GM10266 (cell line): ENCODE results near the gene ZNF512B.

Experiments used
- DNase-seq: peaks from one replicate; pipeline ENCODE4 v3.0.0; 2012; ENCODE audit errors: extremely low spot score
- TF ChIP-seq, protein P1 (sequence below): IDR thresholded peaks from 2 replicates; pipeline ENCODE4 v1.5.1; 2012; ENCODE audit warnings: mild to moderate bottlenecking, low read depth; ENCODE audit not compliant: control insufficient read depth, insufficient read depth; ENCODE audit errors: missing control alignments

The ZNF512B gene

DNA sequence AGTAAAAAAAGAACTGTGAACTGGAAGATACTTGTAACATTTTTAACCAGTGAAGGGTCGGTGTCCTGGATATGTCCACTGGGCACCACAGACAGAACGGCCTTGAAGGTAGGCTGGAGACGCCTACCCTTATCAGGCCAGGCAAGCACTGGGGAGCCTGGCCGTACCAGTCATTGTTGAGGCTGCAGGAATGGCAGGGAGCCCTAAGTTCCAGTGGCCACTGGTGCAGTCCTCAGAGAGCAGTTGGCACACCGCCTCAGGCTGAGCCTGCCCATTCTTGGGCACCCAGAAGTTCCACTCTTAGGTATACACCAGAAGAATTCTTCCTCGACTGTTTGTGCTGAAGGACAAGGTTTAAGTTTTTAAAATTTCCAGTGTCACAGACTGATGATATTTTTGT is 54.3 kb downstream of the ZNF512B start:
- TF ChIP-seq, protein P1, sequence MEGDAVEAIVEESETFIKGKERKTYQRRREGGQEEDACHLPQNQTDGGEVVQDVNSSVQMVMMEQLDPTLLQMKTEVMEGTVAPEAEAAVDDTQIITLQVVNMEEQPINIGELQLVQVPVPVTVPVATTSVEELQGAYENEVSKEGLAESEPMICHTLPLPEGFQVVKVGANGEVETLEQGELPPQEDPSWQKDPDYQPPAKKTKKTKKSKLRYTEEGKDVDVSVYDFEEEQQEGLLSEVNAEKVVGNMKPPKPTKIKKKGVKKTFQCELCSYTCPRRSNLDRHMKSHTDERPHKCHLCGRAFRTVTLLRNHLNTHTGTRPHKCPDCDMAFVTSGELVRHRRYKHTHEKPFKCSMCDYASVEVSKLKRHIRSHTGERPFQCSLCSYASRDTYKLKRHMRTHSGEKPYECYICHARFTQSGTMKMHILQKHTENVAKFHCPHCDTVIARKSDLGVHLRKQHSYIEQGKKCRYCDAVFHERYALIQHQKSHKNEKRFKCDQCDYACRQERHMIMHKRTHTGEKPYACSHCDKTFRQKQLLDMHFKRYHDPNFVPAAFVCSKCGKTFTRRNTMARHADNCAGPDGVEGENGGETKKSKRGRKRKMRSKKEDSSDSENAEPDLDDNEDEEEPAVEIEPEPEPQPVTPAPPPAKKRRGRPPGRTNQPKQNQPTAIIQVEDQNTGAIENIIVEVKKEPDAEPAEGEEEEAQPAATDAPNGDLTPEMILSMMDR, result no peak
- no peak for DNase-seq

DNA sequence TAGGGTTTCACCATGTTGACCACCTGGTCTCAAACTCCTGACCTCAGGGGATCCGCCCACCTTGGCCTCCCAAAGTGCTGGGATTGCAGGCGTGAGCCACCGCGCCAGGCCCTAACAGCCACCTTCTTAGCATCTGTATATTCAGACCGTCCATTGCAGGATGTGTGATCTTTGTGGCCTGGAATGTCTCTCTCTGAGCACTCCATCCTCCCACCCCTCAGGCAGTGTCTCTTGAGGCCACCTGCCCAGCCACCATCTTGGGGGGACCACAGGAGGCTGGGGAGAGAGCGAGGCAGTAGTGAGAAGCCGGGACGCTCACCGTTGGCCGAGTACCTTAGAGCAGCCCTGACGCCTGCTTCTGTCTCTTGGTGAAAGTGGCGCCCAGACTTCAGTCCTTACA is 56.0 kb downstream of the ZNF512B start:
- TF ChIP-seq, protein P1, result no peak
- no peak for DNase-seq

DNA sequence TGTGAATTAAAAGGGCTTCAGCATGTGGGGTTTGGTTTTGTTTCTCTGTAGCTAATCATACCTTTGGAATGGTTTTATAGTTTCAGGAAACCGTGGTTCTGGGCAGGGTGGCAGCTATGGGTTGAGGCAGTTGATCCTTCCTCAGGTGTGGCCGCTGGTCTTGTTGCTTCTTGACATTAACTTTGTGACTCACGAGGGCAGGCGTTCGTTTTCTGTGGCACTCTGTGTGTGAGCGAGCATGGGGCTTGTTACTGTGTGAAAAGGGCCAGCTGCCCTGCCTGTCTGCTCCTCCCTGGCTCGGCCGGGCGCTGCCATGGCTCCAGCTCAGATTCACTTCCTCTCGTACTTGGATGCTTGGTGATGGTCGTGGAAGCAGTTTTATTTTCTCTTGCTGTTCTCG is 58.6 kb downstream of the ZNF512B start:
- TF ChIP-seq, protein P1, result no peak
- no peak for DNase-seq

DNA sequence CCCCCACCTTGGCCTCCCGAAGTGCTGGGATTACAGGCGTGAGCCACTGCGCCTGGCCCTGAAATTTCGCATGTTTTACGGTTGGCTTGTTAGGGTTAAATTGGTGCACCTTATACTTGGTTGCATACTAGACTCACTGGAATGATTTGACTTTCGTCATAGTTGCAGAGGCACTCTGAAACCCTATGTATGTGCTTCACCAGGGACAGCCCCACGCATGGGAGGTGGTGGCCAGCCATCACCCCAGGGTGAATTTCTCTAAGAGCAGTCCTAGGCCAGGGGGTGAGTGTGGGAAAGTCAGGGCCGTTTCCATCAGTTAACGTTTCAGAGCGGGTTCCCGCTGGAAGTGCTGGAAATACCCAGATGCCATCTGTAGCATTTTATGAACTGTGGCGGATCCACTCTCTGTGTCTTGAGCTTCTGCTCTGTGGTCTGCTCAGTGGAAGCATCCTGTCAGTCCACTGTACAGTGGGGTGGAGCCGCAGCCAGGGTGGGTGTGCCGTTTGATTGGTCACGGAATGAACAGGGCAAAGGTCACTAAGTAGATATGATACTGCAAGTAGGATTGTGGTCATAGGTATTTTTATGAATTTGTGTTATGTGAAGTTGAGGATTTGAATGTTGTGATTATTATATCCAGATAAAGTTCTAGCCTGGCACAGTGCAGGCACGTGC is 61.6 kb downstream of the ZNF512B start:
- TF ChIP-seq, protein P1, result no peak
- DNase-seq, result no peak
